Measurements from ENCODE around the gene TFF3.

Gene TFF3

GRCh38 chr21:42303443-42303842 is 11.8 kb downstream of the TFF3 start:
- Histone ChIP-seq H3K4me3 (ENCODE audit: low read depth, low read length) (no peak overlapping the region), H3K9me3 (ENCODE audit: control insufficient read depth, insufficient read depth, low read depth, low read length) (no peaks in the 10 kb centered on the region), H3K27ac (ENCODE audit: extremely low read depth, low read depth, low read length) (no peak overlapping the region), H3K36me3 (ENCODE audit: control insufficient read depth in 2 of 2, insufficient read depth in 1 of 2, low read length in 2 of 2) (no peaks in the 10 kb centered on the region), H3K4me1 (ENCODE audit: control insufficient read depth, insufficient read depth, low read length) (no peaks in the 10 kb centered on the region)
- TF ChIP-seq ZFHX2 (tag by site-specific recombination; conservative IDR thresholded peaks at IDR 0.05) (peak; percentile 54; the same call in 1 of the 2 replicates), ZNF133 (tag by site-specific recombination; IDR thresholded peaks at IDR 0.05) (no peak), ZNF2 (tag by site-specific recombination; IDR thresholded peaks at IDR 0.05) (no peak), EGR2 (tag by site-specific recombination; IDR thresholded peaks at IDR 0.05; ENCODE audit: low read depth) (peak; percentile 67; the same call in 1 of the 2 replicates)
- ChIA-PET POLR2A (no interaction called here), CTCF (interaction anchor here (0.7 kb wide), 1 partner anchor 45 kb away, joined by 3 read pairs; no protein-coding TSS in a partner anchor)

GRCh38 chr21:42302794-42303193 is 12.4 kb downstream of the TFF3 start:
- H3K27ac ChIP-seq (ENCODE audit: extremely low read depth, low read depth, low read length) = no peak overlapping the region
- no peaks in the 10 kb centered on the region for H3K36me3 ChIP-seq (ENCODE audit: control insufficient read depth in 2 of 2, insufficient read depth in 1 of 2, low read length in 2 of 2)
- no peaks in the 10 kb centered on the region for H3K9me3 ChIP-seq (ENCODE audit: control insufficient read depth, insufficient read depth, low read depth, low read length)
- TF ChIP-seq ZBTB21 (tag by site-specific recombination; IDR thresholded peaks at IDR 0.05) = no peak
- TF ChIP-seq HOXA7 (CRISPR knock-in tag; IDR thresholded peaks at IDR 0.05; ENCODE audit: borderline replicate concordance) = no peak
- no peak for TF ChIP-seq ZNF132 (tag by site-specific recombination; IDR thresholded peaks at IDR 0.05; ENCODE audit: borderline replicate concordance)
- TF ChIP-seq ZNF10 (tag by site-specific recombination; IDR thresholded peaks at IDR 0.05) = no peak
- no peak for TF ChIP-seq WT1 (tag by site-specific recombination; IDR thresholded peaks at IDR 0.05)
- TF ChIP-seq ZNF510 (tag by site-specific recombination; IDR thresholded peaks at IDR 0.05; ENCODE audit: insufficient replicate concordance) = no peak
- no peak for TF ChIP-seq ZNF837 (tag by site-specific recombination; IDR thresholded peaks at IDR 0.05)
- TF ChIP-seq ZBTB17 (tag by site-specific recombination; IDR thresholded peaks at IDR 0.05) = no peak
- TF ChIP-seq ZFP41 (tag by site-specific recombination; IDR thresholded peaks at IDR 0.05; ENCODE audit: borderline replicate concordance) = no peak
- no peak for TF ChIP-seq ZNF645 (tag by site-specific recombination; IDR thresholded peaks at IDR 0.05)
- no peak for TF ChIP-seq ZNF324 (tag by site-specific recombination; IDR thresholded peaks at IDR 0.05)
- TF ChIP-seq ZBTB11 (tag by site-specific recombination; conservative IDR thresholded peaks at IDR 0.05; ENCODE audit: low read depth) = no peak
- no peak for TF ChIP-seq ZNF544 (tag by site-specific recombination; IDR thresholded peaks at IDR 0.05)
- TF ChIP-seq ZNF585B (tag by site-specific recombination; IDR thresholded peaks at IDR 0.05) = no peak
- TF ChIP-seq ZSCAN5A (tag by site-specific recombination; IDR thresholded peaks at IDR 0.05) = no peak
- TF ChIP-seq ZBTB8A (tag by site-specific recombination; IDR thresholded peaks at IDR 0.05) = no peak
- TF ChIP-seq ZNF133 (tag by site-specific recombination; IDR thresholded peaks at IDR 0.05) = no peak
- no peak for TF ChIP-seq ZSCAN16 (tag by site-specific recombination; IDR thresholded peaks at IDR 0.05)
- ChIA-PET CTCF (interaction anchor here (0.7 to 2.2 kb wide), 4 partner anchors 8 to 304 kb away, joined by 3 to 21 read pairs (median 6); no protein-coding TSS in a partner anchor), POLR2A (no interaction called here)
- H3K4me1 ChIP-seq (ENCODE audit: control insufficient read depth, insufficient read depth, low read length) = no peaks in the 10 kb centered on the region
- H3K4me3 ChIP-seq (ENCODE audit: low read depth, low read length) = no peak overlapping the region
